Transverse colon (tissue), 3 donors: ENCODE results near the gene CCNB2.

Experiments
- EP300 ChIP-seq: sonication (generic); formaldehyde crosslinking; IDR thresholded peaks from one replicate; pipeline ENCODE4 v1.6.1; 2017; ENCODE audit warnings: antibody characterized with exemption, low read depth
- POLR2A ChIP-seq: fragments of 450-650 bp; IDR thresholded peaks from one replicate; pipeline ENCODE4 v1.6.1; 2016; ENCODE audit warnings: antibody characterized with exemption, mild to moderate bottlenecking, moderate library complexity
- POLR2AphosphoS5 ChIP-seq, 3 donors: sonication (generic); formaldehyde crosslinking; IDR thresholded peaks; one replicate each; pipeline ENCODE4 v1.6.1; 2016; ENCODE audit warnings: antibody characterized with exemption in 3 of 3

DNA sequence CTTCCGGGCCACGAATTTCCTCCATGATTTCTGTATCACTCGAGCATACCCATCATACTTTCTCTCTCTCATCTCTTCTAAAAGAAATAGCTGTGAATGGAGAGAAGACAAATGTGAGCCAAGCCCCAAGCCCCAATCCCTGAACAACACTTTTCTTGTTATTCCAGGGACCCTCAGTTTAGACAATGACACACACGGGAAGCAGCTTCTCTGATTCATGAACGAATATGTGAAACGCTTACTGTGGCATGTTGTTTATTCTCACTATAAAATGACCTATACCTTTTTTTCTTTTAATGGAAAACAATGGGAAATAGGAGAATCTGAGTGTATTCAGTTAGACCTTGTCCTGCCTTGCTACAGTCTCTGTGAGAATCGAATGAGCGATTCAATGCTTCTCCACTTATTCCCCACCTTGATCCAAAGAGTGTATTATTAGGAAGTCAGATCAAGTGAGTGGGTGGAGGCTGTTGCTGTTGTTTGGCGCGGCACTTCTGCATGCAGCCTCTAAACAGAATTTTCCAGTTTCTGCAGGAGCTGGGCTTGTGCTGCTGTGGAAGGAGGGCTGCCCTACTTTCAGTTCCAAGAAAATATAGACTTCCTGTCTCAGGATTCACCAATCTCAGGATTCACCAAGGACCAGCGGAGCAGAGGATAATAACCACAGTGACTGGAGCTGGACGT, 69.3 kb downstream of the CCNB2 start:
- TF ChIP-seq POLR2A (no peak), EP300 (no peak), POLR2AphosphoS5 (IDR thresholded peaks at IDR 0.05) (no peak)
